HG03558 (cell line): ENCODE measurements around the gene LAMTOR2.

Experiments used
- ATAC-seq: cut with Tn5 transposase; IDR thresholded peaks from one replicate; pipeline ENCODE4 v1.9.1; 2021; ENCODE audit warnings: moderate number of reproducible peaks; ENCODE audit not compliant: unreplicated experiment; ENCODE audit errors: extremely low read depth

LAMTOR2 gene

GRCh38 chr1:156095906-156096508 is 41.4 kb downstream of the LAMTOR2 start:
- no peak for ATAC-seq

- no peak for ATAC-seq
Measured at GRCh38 chr1:156096640-156097391, 42.2 kb downstream of the LAMTOR2 start.

- ATAC-seq: no peak
Measured at GRCh38 chr1:156097499-156098178, 43.1 kb downstream of the LAMTOR2 start.

GRCh38 chr1:156098784-156099183 is 44.2 kb downstream of the LAMTOR2 start:
- no peak for ATAC-seq

GRCh38 chr1:156099282-156099681 is 44.7 kb downstream of the LAMTOR2 start:
- no peak for ATAC-seq

- ATAC-seq: no peak
Measured at GRCh38 chr1:156100205-156100995, 45.8 kb downstream of the LAMTOR2 start.

GRCh38 chr1:156101880-156102279 is 47.3 kb downstream of the LAMTOR2 start:
- no peak for ATAC-seq

GRCh38 chr1:156102633-156103511 is 48.3 kb downstream of the LAMTOR2 start:
- ATAC-seq: no peak

- ATAC-seq: no peak
Measured at GRCh38 chr1:156103521-156103947, 49.0 kb downstream of the LAMTOR2 start.

GRCh38 chr1:156104065-156104810 is 49.7 kb downstream of the LAMTOR2 start:
- ATAC-seq: no peak

- ATAC-seq: no peak
Measured at GRCh38 chr1:156104861-156105832, 50.6 kb downstream of the LAMTOR2 start.

- ATAC-seq: peak; percentile 18
Measured at GRCh38 chr1:156106624-156107488, 52.3 kb downstream of the LAMTOR2 start.

- no peak for ATAC-seq
Measured at GRCh38 chr1:156108057-156108456, 53.5 kb downstream of the LAMTOR2 start.
